GM23338 (cell line): Measurements from ENCODE around the gene SMCO3. TPM values are rescaled to one million over a fixed set of nuclear protein-coding genes. Genes with fewer than 3 reads are reported as not detected.

Experiments used
- ATAC-seq: fragments of 200-7000 bp; cut with Tn5 transposase; 3 replicates; pipeline ENCODE4 v1.9.1; 2020
- DNase-seq: peaks from one replicate; pipeline ENCODE4 v3.0.0-alpha.2; 2015; ENCODE audit warnings: low spot score
- H2AFZ ChIP-seq: fragments of 200-600 bp; sonication (generic); 2 replicates; pipeline ENCODE4 v1.8.0; 2016; ENCODE audit warnings: antibody characterized with exemption, mild to moderate bottlenecking, moderate library complexity
- H3F3A ChIP-seq: fragments of 200-600 bp; sonication (generic); replicated peaks from 2 replicates; pipeline ENCODE4 v1.8.0; 2017; ENCODE audit warnings: antibody characterized with exemption, mixed run types, low read depth
- H3K27ac ChIP-seq: fragments of 200-600 bp; sonication (generic); 2 replicates; pipeline ENCODE4 v1.6.1; 2016; ENCODE audit warnings: low read depth
- H3K27me3 ChIP-seq: fragments of 200-600 bp; sonication (generic); 2 replicates; pipeline ENCODE4 v1.8.0; 2016; ENCODE audit warnings: mild to moderate bottlenecking, mixed run types, moderate library complexity; ENCODE audit not compliant: insufficient read depth
- H3K36me3 ChIP-seq: fragments of 200-600 bp; sonication (generic); 2 replicates; pipeline ENCODE4 v1.8.0; 2016; ENCODE audit warnings: mild to moderate bottlenecking; ENCODE audit not compliant: insufficient read depth
- H3K4me1 ChIP-seq: fragments of 200-600 bp; sonication (generic); 2 replicates; pipeline ENCODE4 v1.8.0; 2016; ENCODE audit warnings: mild to moderate bottlenecking, moderate library complexity; ENCODE audit not compliant: insufficient read depth
- H3K4me2 ChIP-seq: fragments of 200-600 bp; sonication (generic); 2 replicates; pipeline ENCODE4 v1.7.1; 2017; ENCODE audit warnings: mixed run types
- H3K4me3 ChIP-seq: fragments of 200-600 bp; sonication (generic); 2 replicates; pipeline ENCODE4 v1.6.1; 2016; ENCODE audit warnings: mixed run types
- H3K79me2 ChIP-seq: fragments of 200-600 bp; sonication (generic); replicated peaks from 2 replicates; pipeline ENCODE4 v1.8.0; 2017; ENCODE audit warnings: mild to moderate bottlenecking; ENCODE audit not compliant: insufficient read depth
- H3K9me2 ChIP-seq: fragments of 200-600 bp; sonication (generic); 2 replicates; pipeline ENCODE4 v1.8.0; 2017; ENCODE audit not compliant: insufficient read depth
- H4K20me1 ChIP-seq: fragments of 200-600 bp; sonication (generic); replicated peaks from 2 replicates; pipeline ENCODE4 v1.8.0; 2017; ENCODE audit warnings: mild to moderate bottlenecking; ENCODE audit not compliant: insufficient read depth
- H3K27ac Mint-ChIP-seq: 2 replicates; pipeline ENCODE4 v1.8.0; 2020; ENCODE audit warnings: inconsistent platforms, mild to moderate bottlenecking, moderate library complexity, mixed read lengths
- H3K27me3 Mint-ChIP-seq: 3 replicates; pipeline ENCODE4 v1.8.0; 2022; ENCODE audit warnings: low read depth, mild to moderate bottlenecking, moderate library complexity, mixed read lengths, inconsistent platforms; ENCODE audit not compliant: insufficient read depth, poor library complexity
- H3K36me3 Mint-ChIP-seq: 3 replicates; pipeline ENCODE4 v1.8.0; 2021; ENCODE audit warnings: low read depth, mild to moderate bottlenecking, inconsistent platforms, moderate library complexity, mixed read lengths
- H3K4me1 Mint-ChIP-seq: 3 replicates; pipeline ENCODE4 v1.8.0; 2020; ENCODE audit warnings: mild to moderate bottlenecking, inconsistent platforms, mixed read lengths
- H3K4me3 Mint-ChIP-seq: 3 replicates; pipeline ENCODE4 v1.8.0; 2021; ENCODE audit warnings: moderate library complexity, mild to moderate bottlenecking, inconsistent platforms, mixed read lengths
- H3K9me3 Mint-ChIP-seq: 3 replicates; pipeline ENCODE4 v1.8.0; 2020; ENCODE audit warnings: moderate library complexity, mild to moderate bottlenecking, inconsistent platforms, mixed read lengths
- CREB1 ChIP-seq: fragments of 250-450 bp; sonication (Bioruptor Pico); IDR thresholded peaks from 2 replicates; pipeline ENCODE4 v1.5.0; 2020; ENCODE audit warnings: low read depth, mild to moderate bottlenecking, moderate library complexity
- CTCF ChIP-seq, 2 experiments: fragments of 200-600 bp in 1 of 2; sonication (generic) in 1 of 2; conservative IDR thresholded peaks; 2 replicates each; pipeline versions ENCODE4 v1.5.1 to v1.6.1; 2016 to 2017; ENCODE audit warnings: antibody characterized with exemption in 2 of 2, low read depth in 2 of 2, mild to moderate bottlenecking in 2 of 2, moderate library complexity in 1 of 2
- ETS1 ChIP-seq: IDR thresholded peaks from 2 replicates; pipeline ENCODE4 v1.6.1; 2016; ENCODE audit warnings: antibody characterized with exemption
- EZH2 ChIP-seq: fragments of 200-600 bp; sonication (generic); IDR thresholded peaks from one replicate; pipeline ENCODE4 v1.8.0; 2017; ENCODE audit warnings: antibody characterized with exemption, mild to moderate bottlenecking, low read depth; ENCODE audit not compliant: unreplicated experiment
- EZH2phosphoT487 ChIP-seq: fragments of 200-600 bp; sonication (generic); IDR thresholded peaks from one replicate; pipeline ENCODE4 v1.8.1; 2018; ENCODE audit warnings: antibody characterized with exemption; ENCODE audit not compliant: unreplicated experiment
- NANOG ChIP-seq: IDR thresholded peaks from 2 replicates; pipeline ENCODE4 v1.6.1; 2016; ENCODE audit warnings: antibody characterized with exemption, borderline replicate concordance
- REST ChIP-seq: IDR thresholded peaks from one replicate; pipeline ENCODE4 v1.6.1; 2018; ENCODE audit warnings: antibody characterized with exemption; ENCODE audit not compliant: unreplicated experiment
- STAT1 ChIP-seq: IDR thresholded peaks from one replicate; pipeline ENCODE4 v1.6.1; 2016; ENCODE audit warnings: antibody characterized with exemption; ENCODE audit not compliant: unreplicated experiment
- ZNF331 ChIP-seq: fragments of 250-450 bp; sonication (Bioruptor Pico); IDR thresholded peaks from 2 replicates; pipeline ENCODE4 v1.5.0; 2020; ENCODE audit warnings: low read depth, mild to moderate bottlenecking, moderate library complexity
- ZNF462 ChIP-seq: fragments of 250-450 bp; sonication (Bioruptor Pico); IDR thresholded peaks from 2 replicates; pipeline ENCODE4 v1.5.0; 2020; ENCODE audit warnings: mild to moderate bottlenecking, moderate library complexity
- polyA plus RNA-seq: library from polyadenylated mRNA; unstranded; fragments of >200 nt; fragmentation: Nextera tagmentation; extraction: Ambion mirVana; gene quantifications from 2 replicates; pipeline ENCODE4 v1.2.1, GENCODE V29; 2016
- total RNA-seq: library from RNA; depleted of rRNA; stranded (reverse); fragments of >200 nt; shearing (Covaris generic); gene quantifications from 2 replicates; pipeline ENCODE4 v1.2.3, GENCODE V29; 2014

The SMCO3 gene
- total and polyA plus RNA-seq, 2 experiments from 2014 or later, result 0.13 TPM; not detected in 1

- Mint-ChIP-seq H3K27me3 (no peaks in the 10 kb centered on the region), H3K4me1 (peaks cover 11% of the 10 kb centered on the region), H3K4me3 (no peak overlapping the region), H3K36me3 (peaks cover 4% of the 10 kb centered on the region; the same call in 1 of the 3 replicates), H3K27ac (no peak overlapping the region), H3K9me3 (peaks cover 10% of the 10 kb centered on the region)
- Histone ChIP-seq H4K20me1 (no peaks in the 10 kb centered on the region), H3K27ac (no peak overlapping the region), H3K27me3 (no peaks in the 10 kb centered on the region), H3K4me1 (peaks cover 13% of the 10 kb centered on the region; the same call in 1 of the 2 replicates), H3F3A (no peaks in the 10 kb centered on the region), H3K4me3 (no peak overlapping the region), H3K4me2 (no peak overlapping the region), H2AFZ (0 out of 2 replicates have a peak overlapping the region, but pooled peaks have one; percentile 44), H3K9me2 (no peaks in the 10 kb centered on the region), H3K79me2 (no peaks in the 10 kb centered on the region), H3K36me3 (no peaks in the 10 kb centered on the region)
- TF ChIP-seq CTCF (conservative IDR thresholded peaks at IDR 0.05; ENCODE audit: low read depth in 2 of 2), result no peak
- no peak for TF ChIP-seq STAT1
- TF ChIP-seq REST, result no peak
- TF ChIP-seq EZH2phosphoT487, result no peak
- no peak for TF ChIP-seq ZNF462 (CRISPR knock-in tag)
- TF ChIP-seq NANOG, result no peak
- TF ChIP-seq CREB1, result no peak
- TF ChIP-seq ETS1, result no peak
- no peak for TF ChIP-seq ZNF331
- TF ChIP-seq EZH2, result no peak
- no peak for ATAC-seq
- DNase-seq, result no peak
These were observed 40.7 kb upstream of the SMCO3 start for GRCh38 chr12:14854586-14855183.
